Measurements from ENCODE around the gene SUPT6H. TPM values are rescaled to one million over a fixed set of nuclear protein-coding genes. Genes with fewer than 3 reads are reported as not detected.
A peak's percentile ranks its signal among the peaks of the same experiment; 100 is the strongest.

Gene SUPT6H
- 59.9 and 62.4 TPM in 2 replicates for total RNA-seq (2021; fragmentation: NEBNext Ultra II Directional; extraction: Animal tissue kit (Norgen Biotek cat#: 25700))
- polyA plus RNA-seq (2011; rRNA removed): 32.0 and 35.7 TPM in 2 replicates
- polyA plus RNA-seq (2011; cell fraction: cytosol; rRNA removed): 24.8 TPM
- polyA plus RNA-seq (2011; cell fraction: nucleus; rRNA removed): 67.9 TPM
- polyA plus RNA-seq (2012, experiment 1 of 2): 52.2 to 60.3 TPM (median 54.7 TPM) in 4 replicates
- 8.2 TPM for polyA plus RNA-seq (2012, experiment 2 of 2)
- 30.1 TPM for polyA plus RNA-seq (2013, experiment 1 of 2)
- 28.4 TPM for polyA plus RNA-seq (2013, experiment 2 of 2)
- 79.8 and 81.2 TPM in 2 replicates for polyA minus RNA-seq (2011; rRNA and poly(A)+ RNA removed)
- 38.5 TPM for polyA minus RNA-seq (2011; cell fraction: cytosol; rRNA and poly(A)+ RNA removed)
- 68.2 TPM for polyA minus RNA-seq (2011; cell fraction: nucleus; rRNA and poly(A)+ RNA removed)
- long read RNA-seq, experiment 1, partial matches to known transcripts: 32 of 50 reads
- long read RNA-seq, experiment 1, other reads (novel, unspliced or antisense): 18 of 50 reads
- long read RNA-seq, experiment 2, partial matches to known transcripts: 2 of 4 reads
- long read RNA-seq, experiment 2, other reads (novel, unspliced or antisense): 2 of 4 reads

- Histone ChIP-seq H4K20me1 (replicated peaks in 1 of 2; ENCODE audit: control insufficient read depth in 1 of 2, insufficient read depth in 2 of 2, low read length in 2 of 2) (peaks cover 0 to 12% of the 10 kb centered on the region in 2 experiments), H3K14ac (ENCODE audit: insufficient read length) (no peak within 1 kb of the TSS), H3K9ac (replicated peaks in 1 of 4; ENCODE audit: extremely low read depth in 1 of 4, low read depth in 3 of 4, low read length in 3 of 4) (peak within 1 kb of the TSS; percentile 73 to 96 (median 93)), H3K79me1 (ENCODE audit: low read depth, low read length) (peaks cover 8% of the 10 kb centered on the region), H4K8ac (ENCODE audit: extremely low read depth, insufficient read depth, low read length) (peak within 1 kb of the TSS; percentile 92; the same call in 1 of the 2 replicates), H3K23me2 (ENCODE audit: low read depth, low read length) (peaks cover 3% of the 10 kb centered on the region; the same call in 1 of the 2 replicates), H3K56ac (replicated peaks; ENCODE audit: insufficient read length, low read depth, low read length) (peak within 1 kb of the TSS; percentile 73), H2BK120ac (replicated peaks; ENCODE audit: low read depth, low read length) (peak within 1 kb of the TSS; percentile 95), H3K27me3 (replicated peaks in 1 of 4; ENCODE audit: control insufficient read depth in 3 of 4, extremely low read depth in 1 of 4, insufficient read depth in 3 of 4, low read length in 3 of 4) (no peaks in the 10 kb centered on the region), H2BK5ac (ENCODE audit: low read depth, low read length) (peak within 1 kb of the TSS; percentile 66), H3K4me1 (replicated peaks in 1 of 4; ENCODE audit: control insufficient read depth in 3 of 4, insufficient read depth in 4 of 4, low read length in 3 of 4) (peaks cover 0 to 2% (median 0%) of the 10 kb centered on the region in 4 experiments; a peak in 3 of 7 replicates), H2BK12ac (ENCODE audit: low read depth, low read length) (peak within 1 kb of the TSS; percentile 23; the same call in 1 of the 2 replicates), H3K9me3 (ENCODE audit: insufficient read depth in 2 of 2, low read depth in 1 of 2, low read length in 1 of 2) (peaks cover 0 to 17% of the 10 kb centered on the region in 2 experiments; a peak in 3 of 4 replicates), H2BK20ac (ENCODE audit: low read length) (0 out of 2 replicates have a peak within 1 kb of the TSS, but pooled peaks have one; percentile 28), H3K18ac (ENCODE audit: extremely low read depth, low read length) (peak within 1 kb of the TSS; percentile 95), H2AFZ (ENCODE audit: low read length) (peak within 1 kb of the TSS; percentile 96), H3K4ac (replicated peaks; ENCODE audit: insufficient read length, low read depth, low read length) (no peak within 1 kb of the TSS), H3K4me3 (ENCODE audit: extremely low read depth in 1 of 4, insufficient read depth in 2 of 4, low read depth in 3 of 4, low read length in 4 of 4) (peak within 1 kb of the TSS; percentile 85 to 99 (median 96)), H3K79me2 (ENCODE audit: control insufficient read depth in 1 of 2, insufficient read depth in 2 of 2, low read length in 2 of 2) (peaks cover 28 to 71% of the 10 kb centered on the region in 2 experiments), H3K36me3 (ENCODE audit: control insufficient read depth in 2 of 4, insufficient read depth in 4 of 4, low read length in 3 of 4) (peaks cover 0 to 25% (median 11%) of the 10 kb centered on the region in 4 experiments; a peak in 4 of 8 replicates), H3K27ac (ENCODE audit: low read depth, low read length) (peak within 1 kb of the TSS; percentile 92), H2AK5ac (ENCODE audit: low read depth, low read length) (no peak within 1 kb of the TSS), H3K23ac (ENCODE audit: insufficient read length) (no peak within 1 kb of the TSS), H4K5ac (ENCODE audit: insufficient read length, low read depth, low read length) (peak within 1 kb of the TSS; percentile 95), H3K4me2 (ENCODE audit: insufficient read depth in 1 of 2, low read depth in 2 of 2, low read length in 2 of 2) (peak within 1 kb of the TSS; percentile 74 to 81), H4K91ac (replicated peaks; ENCODE audit: insufficient read length, low read length) (peak within 1 kb of the TSS; percentile 93), H2BK15ac (ENCODE audit: low read length) (peak within 1 kb of the TSS; percentile 18; the same call in 1 of the 2 replicates)
- DNase-seq (ENCODE audit: low read depth in 1 of 2, low spot score in 2 of 2) (peak in 1 of 2 experiments; percentile 98), FAIRE-seq (no peak)
- 2% methylated on average over 60 of the region's 66 CpGs; no CpG with 5 or more reads in 1 of the 2 experiments for WGBS, 2 experiments (ENCODE audit: extremely low coverage in 1 of 2, insufficient coverage in 1 of 2, insufficient read length in 1 of 2, insufficient replicate concordance in 2 of 2, low coverage in 1 of 2, low lambda C conversion rate in 2 of 2, missing lambda C conversion rate in 1 of 2)
- POLR2A ChIA-PET (ENCODE audit: partially characterized antibody): interaction anchor here (0.7 to 3.9 kb wide), 25 partner anchors 7 to 88 kb away, joined by 3 to 55 read pairs (median 4); partner anchors contain the start of genes ALDOC, BLTP2, PROCA1 and RPL23A
- CTCF ChIA-PET (ENCODE audit: partially characterized antibody): interaction anchor here (1.4 to 4.0 kb wide), 3 partner anchors 10 to 17 kb away, joined by 3 to 38 read pairs (median 12); partner anchors contain the start of gene BLTP2
- no peak for TF ChIP-seq SIRT6 (IDR thresholded peaks at IDR 0.05; ENCODE audit: low read length)
- TF ChIP-seq CEBPB (IDR thresholded peaks at IDR 0.05; ENCODE audit: low read depth, low read length): no peak
- TF ChIP-seq NRF1 (IDR thresholded peaks at IDR 0.05; ENCODE audit: low read depth, low read length): no peak
- TF ChIP-seq TAF7 (optimal IDR thresholded peaks at IDR 0.05; ENCODE audit: borderline replicate concordance, low read depth, low read length): peak; percentile 30
- no peak for TF ChIP-seq SUZ12 (IDR thresholded peaks at IDR 0.05; ENCODE audit: low read length)
- no peak for TF ChIP-seq EP300 (IDR thresholded peaks at IDR 0.05; ENCODE audit: borderline replicate concordance in 1 of 2, low read depth in 2 of 2, low read length in 2 of 2)
- TF ChIP-seq KDM4A (IDR thresholded peaks at IDR 0.05; ENCODE audit: low read depth, low read length, severe bottlenecking): peak; percentile 86
Measured at GRCh38 chr17:28661635-28662526, at the start of gene SUPT6H, which contains the start of gene SDF2. Gene SUPT6H (plus strand): TSS chr17:28662205. CDS start chr17:28673402, 11,197 bp downstream. Gene SDF2 (minus strand): TSS chr17:28661906. CDS start chr17:28661876, 30 bp downstream.

Measured in H1 (cell line).